Keratinocyte (primary cell): Measurements from ENCODE around the gene ARPC1A.

ENCODE experiments used
- EZH2 ChIP-seq: IDR thresholded peaks from one replicate; pipeline ENCODE4 v1.6.1; 2012; ENCODE audit warnings: inconsistent platforms, mild to moderate bottlenecking, low read length, moderate library complexity
- TF ChIP-seq, protein P1 (sequence below), 3 experiments: IDR thresholded peaks in 1 of 3; conservative IDR thresholded peaks in 1 of 3; optimal IDR thresholded peaks in 1 of 3; 2 replicates in 2 of 3; 3 replicates in 1 of 3; pipeline versions ENCODE3 to v1.5.1; 2011; ENCODE audit warnings: low read length in 3 of 3, mild to moderate bottlenecking in 3 of 3, moderate library complexity in 2 of 3, control low read depth in 1 of 3, inconsistent platforms in 1 of 3; ENCODE audit not compliant: insufficient read depth in 2 of 3; ENCODE audit errors: extremely low read depth in 1 of 3

DNA sequence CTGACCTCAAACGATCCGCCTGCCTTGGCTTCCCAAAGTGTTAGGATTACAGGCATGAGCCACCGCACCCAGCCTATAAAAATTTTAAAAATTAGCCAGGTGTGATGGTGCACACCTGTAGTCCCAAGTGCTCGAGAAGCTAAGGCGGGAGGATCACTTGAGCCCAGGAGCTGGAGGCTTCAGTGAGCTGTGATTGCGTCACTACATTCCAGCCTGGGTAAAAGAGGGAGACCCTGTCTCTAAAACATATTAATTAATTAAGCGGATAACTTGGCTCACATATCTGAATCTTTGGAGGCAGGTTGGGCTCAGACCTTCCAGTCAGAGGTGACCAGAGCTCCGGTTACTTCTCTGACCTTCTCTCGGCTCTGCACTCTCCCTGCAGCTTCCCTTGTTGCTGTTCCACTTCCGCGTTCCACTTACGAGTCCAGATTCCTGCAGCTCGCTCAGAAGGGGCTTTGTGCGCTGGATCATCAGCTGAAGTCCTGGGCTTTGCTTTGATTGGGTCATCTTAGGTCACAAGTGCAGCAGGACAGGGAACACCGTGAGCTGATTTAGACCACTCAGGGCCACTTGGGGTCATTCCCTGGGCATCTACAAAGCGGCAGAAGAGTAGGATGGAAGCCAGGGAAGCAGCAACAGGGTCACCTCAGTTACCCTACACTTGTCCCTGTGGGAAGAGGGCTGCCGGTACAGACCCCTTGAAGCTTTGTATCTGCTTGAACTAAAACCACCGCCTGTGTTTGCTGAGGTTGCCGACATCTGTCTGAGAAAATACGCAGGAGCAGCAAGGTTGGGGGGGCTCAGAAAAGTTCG lies 46.8 kb downstream of the ARPC1A start:
- TF ChIP-seq, protein P1, sequence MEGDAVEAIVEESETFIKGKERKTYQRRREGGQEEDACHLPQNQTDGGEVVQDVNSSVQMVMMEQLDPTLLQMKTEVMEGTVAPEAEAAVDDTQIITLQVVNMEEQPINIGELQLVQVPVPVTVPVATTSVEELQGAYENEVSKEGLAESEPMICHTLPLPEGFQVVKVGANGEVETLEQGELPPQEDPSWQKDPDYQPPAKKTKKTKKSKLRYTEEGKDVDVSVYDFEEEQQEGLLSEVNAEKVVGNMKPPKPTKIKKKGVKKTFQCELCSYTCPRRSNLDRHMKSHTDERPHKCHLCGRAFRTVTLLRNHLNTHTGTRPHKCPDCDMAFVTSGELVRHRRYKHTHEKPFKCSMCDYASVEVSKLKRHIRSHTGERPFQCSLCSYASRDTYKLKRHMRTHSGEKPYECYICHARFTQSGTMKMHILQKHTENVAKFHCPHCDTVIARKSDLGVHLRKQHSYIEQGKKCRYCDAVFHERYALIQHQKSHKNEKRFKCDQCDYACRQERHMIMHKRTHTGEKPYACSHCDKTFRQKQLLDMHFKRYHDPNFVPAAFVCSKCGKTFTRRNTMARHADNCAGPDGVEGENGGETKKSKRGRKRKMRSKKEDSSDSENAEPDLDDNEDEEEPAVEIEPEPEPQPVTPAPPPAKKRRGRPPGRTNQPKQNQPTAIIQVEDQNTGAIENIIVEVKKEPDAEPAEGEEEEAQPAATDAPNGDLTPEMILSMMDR (optimal IDR thresholded peaks at IDR 0.05 in 1 of 3, IDR thresholded peaks at IDR 0.05 in 1 of 3, conservative IDR thresholded peaks at IDR 0.05 in 1 of 3; ENCODE audit: extremely low read depth in 1 of 3, insufficient read depth in 2 of 3, low read length in 3 of 3) = no peak
- no peak for TF ChIP-seq EZH2
